Activated CD8-positive, alpha-beta memory T cell treated with anti-CD3 and anti-CD28 coated beads, Interleukin-2, amount 50 U/mL, for 1 hour (primary cell): Measurements from ENCODE around the gene TBC1D20.
A peak's percentile ranks its signal among the peaks of the same experiment; 100 is the strongest.
"Not testable (repeated sequence)": the region's sequence is repeated elsewhere in the genome, so short reads cannot be mapped to it uniquely, and the experiment has no call there.

Experiments used
- DNase-seq: peaks from one replicate; pipeline ENCODE4 v3.0.0-alpha.2; 2020; ENCODE audit errors: extremely low read depth

The TBC1D20 gene

GRCh38 chr20:462199-462991 is at the start of gene TBC1D20:
TBC1D20 (minus strand) TSS chr20:462533; CDS start chr20:462405, 128 bp downstream.
- peak; percentile 52 for DNase-seq

- not testable (repeated sequence) for DNase-seq
Measured at GRCh38 chr20:510328-511057, 48.2 kb upstream of the TBC1D20 start.

GRCh38 chr20:508364-508787 is 46.0 kb upstream of the TBC1D20 start:
- DNase-seq: not testable (repeated sequence)

GRCh38 chr20:507761-508332 is 45.5 kb upstream of the TBC1D20 start:
- no peak for DNase-seq

DNA sequence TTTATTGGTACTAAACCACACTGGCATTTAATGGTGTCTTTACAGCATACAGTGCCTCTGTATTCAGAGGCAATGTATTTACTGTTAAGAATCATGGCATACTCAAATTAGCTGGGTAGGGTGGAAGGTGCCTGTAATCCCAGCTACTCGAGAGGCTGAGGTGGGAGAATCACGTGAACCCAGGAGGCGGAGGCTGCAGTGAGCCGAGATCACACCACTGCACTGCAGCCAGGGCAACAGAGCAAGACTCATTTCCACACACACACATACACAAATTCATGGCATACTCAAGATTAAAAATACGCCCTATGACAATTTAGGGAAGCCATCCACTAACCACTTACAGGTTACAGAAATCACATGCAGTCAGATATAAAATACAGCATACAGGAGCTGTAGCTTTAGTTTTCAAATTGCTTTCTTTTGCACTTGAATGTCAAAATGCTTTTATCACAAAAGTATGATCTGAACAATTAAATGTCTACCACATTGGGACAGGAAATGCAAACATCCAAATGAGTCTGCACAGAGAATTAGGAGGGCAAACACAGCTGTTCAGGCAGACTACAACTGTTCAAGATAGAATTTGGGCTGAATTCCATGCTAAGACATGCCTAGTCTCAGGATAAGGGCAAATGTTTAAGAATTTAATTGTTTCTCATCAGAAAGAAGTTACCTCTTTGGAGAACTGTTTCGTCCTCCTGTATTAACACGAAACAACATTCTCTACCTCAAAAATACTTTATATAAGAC is 44.8 kb upstream of the TBC1D20 start:
- DNase-seq: no peak

DNA sequence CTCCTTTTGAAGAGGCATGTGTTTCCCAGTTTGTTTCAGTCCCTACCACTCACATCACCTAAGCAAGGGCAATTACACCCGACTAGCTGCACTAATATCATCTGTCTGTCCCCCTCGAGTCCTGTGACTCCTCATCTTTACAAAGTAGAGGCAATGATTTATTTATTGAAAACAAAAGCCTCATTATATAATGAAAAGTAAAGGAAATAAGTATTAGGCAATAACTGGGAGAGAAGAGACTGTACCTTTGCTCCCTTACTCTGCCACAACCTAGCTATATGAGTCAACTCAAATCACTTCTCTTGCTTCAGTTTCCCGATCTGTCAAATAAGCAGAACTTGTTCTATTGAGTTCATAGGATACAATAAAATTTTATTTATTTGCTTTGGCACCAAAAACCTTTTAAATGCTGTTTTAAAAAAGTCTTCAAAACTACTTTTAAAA is 42.3 kb upstream of the TBC1D20 start:
- DNase-seq: no peak

DNA sequence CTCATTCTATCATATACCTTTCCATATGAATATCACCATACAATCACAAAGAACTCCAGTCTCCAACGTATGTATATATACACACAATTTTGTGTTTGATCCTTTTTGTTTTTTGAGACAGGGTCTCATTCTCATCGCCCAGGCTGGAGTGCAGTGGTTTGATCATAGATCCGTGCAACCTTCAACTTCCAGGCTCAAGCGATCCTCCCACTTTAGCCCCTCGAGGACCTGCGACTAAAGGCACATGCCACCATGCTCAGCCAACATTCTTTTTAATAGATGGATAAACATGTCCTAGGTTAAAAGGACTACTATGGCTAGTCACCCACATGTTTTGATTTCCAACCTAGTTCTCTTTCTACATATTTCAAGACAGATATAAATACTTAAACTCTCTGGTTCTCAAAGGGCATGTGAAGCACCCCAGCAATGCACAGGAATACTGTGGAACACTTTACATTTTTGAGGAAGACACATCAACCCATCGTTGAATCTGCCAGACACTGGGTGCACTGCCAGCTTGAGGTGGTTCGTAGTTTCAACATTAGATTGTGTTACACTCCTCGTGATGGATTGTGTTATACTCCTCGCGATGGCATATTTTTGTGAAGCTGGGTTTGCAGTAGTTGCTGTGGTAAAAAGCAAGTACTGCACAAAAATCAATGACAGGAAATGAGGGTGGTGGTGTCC is 40.9 kb upstream of the TBC1D20 start:
- DNase-seq: no peak

DNA sequence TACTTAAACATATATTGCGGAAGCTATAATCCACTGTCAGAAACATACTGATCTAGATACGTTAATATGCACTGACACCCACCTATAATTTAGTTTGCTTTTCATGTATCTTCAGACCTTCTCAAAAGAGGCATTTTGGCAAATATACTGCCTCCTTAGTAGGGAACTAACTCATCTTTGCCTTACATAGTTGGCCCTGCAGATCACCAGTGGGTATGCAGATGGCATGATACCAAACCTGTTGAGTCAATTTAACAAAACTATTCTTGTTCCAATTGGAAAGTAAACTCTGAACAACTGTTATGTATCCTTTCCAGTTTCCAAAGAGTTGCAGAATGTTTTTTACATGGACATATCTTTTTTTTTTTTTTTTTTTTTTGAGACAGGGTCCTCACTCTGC is 35.6 kb upstream of the TBC1D20 start:
- no peak for DNase-seq

DNA sequence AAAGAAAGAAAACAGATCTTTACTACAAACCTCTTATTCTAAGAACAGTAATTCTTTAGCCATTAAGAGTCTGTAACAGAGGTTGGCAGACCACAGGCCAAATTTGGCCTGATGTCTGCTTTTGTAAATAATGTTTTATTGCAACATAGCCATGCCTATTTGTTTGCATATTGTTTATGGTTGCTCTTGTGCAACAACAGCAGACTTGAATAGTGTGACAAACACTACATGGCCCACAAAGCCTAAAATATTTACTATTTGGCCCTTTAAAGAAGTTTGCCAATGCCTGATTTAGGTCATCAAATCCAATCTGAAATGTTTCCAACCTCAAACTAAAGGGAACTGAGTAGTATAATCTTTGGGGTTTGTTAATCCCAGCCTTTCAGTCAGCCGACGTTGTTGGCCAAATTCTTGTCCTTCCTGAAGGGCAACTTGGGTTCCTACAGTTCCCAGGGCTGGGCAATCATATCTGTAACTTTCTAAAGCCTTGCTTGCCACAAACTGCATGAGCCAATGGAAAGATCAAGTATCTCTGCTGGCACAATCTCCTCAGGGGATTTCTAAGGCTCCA is 33.9 kb upstream of the TBC1D20 start:
- DNase-seq: no peak

- no peak for DNase-seq
Measured at GRCh38 chr20:492159-492558, 29.8 kb upstream of the TBC1D20 start.

GRCh38 chr20:487655-488054 is 25.3 kb upstream of the TBC1D20 start:
- DNase-seq: no peak

DNA sequence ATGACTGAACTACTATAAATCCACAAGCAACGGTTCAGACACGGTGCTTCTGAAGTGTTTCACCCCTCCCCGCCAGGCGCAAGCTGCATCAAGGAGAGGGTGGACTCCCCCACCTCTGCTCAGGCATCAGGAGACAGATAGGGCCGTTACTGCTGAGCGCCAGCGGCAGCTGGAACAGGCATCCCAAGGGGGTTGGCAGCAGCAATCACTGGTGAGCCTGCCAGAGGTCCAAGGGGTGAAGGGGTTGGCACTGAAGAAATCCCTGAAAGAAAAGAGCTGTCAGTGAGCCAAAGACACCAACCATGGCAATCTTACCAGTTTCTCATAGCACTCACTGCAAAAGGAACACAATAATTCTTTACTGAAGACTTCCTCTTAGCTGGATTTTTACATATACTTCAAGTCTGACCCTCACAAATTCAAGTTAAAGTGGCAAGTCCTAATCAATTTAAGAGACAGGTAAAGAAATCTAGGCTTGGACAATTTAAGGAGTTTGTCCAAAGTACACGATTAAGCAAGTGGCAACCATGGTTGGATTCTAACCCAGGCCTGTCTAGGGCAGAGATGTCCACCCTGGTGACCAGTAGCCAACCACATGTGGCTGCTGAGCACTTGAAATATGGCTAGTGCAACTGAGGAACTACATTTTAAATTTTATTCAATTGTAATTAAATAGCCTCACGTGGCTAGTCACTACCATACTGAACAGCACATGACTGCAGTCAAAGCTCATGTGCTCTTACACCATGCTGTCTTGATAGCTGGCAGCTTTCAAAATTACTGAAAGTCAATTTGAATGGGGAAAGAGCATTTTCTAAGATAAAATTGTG is 21.7 kb upstream of the TBC1D20 start:
- no peak for DNase-seq

DNA sequence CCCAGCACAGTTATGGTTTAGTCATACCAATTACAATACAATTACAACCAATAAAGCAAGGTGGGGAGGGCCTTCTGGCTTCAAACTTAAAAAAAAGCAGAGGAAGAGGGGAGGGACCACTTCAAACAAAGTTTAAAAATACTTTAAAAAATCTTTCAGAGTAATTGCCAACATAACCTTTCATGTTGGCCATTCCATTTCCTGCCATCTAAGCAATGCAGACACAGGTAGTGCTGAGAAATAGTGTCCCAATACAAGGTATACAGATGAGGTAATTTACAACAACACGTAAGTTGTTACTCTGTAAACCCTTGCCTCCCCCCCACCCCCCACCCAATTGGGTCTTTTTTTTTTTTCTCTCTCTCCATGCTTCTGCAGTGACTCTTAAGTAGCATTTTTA is 18.8 kb upstream of the TBC1D20 start:
- no peak for DNase-seq

- no peak for DNase-seq
Measured at GRCh38 chr20:480044-480443, 17.7 kb upstream of the TBC1D20 start.

DNA sequence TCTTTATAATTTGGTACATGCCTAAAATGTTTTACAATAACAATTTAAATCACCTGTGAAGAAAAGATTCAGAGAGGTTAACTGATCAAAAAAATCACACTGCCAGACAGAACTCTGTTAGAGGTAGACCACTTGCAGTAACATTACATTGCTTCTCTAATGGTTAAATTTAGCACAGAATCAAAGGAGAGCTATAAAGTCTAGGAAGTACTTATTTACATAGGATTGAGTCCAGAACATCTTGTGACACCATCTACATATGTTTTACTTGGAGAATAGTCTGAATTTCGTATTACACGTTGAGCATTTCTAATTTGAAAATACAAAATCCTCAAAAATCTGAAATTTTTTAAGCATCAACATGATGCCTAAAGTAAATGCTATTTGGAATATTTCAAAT is 17.2 kb upstream of the TBC1D20 start:
- DNase-seq: no peak

- DNase-seq: no peak
Measured at GRCh38 chr20:478949-479429, 16.7 kb upstream of the TBC1D20 start.

DNA sequence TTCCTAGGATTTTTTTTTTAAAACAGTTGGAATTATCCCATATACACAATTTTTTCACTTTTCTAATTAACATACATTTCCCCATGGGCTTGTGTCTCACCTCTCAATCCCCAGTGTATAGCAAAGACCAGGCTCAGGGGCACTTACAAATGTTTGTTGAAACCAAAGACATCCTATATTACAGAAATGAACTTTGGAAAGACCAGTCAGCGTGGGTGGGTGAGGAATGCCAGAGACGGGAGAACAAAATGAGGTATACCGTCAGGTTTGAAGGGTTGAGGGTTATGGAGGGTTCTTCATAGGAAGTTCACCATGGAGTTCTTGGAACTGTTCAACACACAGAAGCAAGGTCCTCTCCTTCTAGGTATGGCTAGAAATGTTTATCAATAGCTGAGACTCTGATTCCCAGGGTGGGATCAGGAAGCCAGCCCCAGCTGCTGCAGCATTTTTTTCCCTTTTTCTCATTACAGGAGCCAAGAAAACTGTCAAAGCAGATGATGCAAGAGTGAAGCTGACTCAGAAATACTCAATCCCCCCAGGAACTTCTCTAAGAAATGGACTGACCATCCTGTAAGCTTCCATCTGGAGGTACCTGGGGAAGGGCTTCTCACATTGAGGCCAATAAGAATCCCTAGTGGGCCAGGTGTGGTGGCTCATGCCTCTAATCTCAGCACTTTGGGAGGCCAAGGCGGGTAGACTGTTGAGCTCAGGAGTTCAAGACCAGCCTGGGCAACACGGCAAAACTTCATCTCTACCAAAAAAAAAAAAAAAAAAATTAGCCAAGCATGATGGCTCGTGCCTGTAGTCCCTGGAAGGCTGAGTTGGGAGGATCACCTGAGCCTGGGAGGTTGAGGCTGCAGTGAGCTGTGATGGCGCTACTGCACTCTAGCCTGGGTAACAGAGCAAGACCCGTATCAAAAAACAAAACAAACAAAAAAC is 15.9 kb upstream of the TBC1D20 start:
- no peak for DNase-seq

DNA sequence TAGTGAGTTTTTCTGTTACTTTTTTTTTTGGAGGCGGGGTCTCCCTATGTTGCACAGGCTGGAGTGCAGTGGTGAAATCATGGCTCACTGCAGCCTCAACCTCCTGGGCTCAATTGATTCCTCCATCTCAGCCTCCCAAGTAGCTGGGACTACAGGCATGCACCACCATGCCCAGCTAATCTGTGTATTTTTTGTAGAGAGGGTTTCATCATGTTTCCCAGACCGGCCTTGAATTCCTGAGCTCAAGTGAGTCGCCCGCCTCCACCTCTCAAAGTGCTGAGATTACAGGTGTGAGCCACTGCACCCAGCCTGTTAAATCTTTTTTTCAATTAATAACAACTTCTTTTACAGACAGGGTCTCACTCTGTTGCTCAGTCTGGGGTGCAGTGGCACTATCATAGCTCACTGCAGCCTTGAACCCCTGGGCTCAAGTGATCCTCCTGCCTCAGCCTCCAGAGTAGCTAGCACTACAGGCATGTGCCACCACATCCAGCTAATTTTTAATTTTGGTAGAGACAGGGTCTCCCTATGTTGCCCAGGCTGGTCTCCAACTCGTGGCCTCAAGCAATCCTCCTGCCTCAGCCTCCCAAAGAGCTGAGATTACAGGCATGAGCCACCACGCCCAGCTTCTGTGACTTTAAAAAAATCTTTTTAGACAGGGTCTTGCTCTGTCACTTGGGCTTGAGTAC is 14.4 kb upstream of the TBC1D20 start:
- DNase-seq: not testable (repeated sequence)
